HG02970 (cell line): ENCODE data around the gene KLHL22.
"Not testable (repeated sequence)": the region's sequence is repeated elsewhere in the genome, so short reads cannot be mapped to it uniquely, and the experiment has no call there.

ENCODE experiments used
- ATAC-seq: cut with Tn5 transposase; IDR thresholded peaks from one replicate; pipeline ENCODE4 v1.9.1; 2021; ENCODE audit warnings: mild to moderate bottlenecking, moderate library complexity, moderate number of reproducible peaks; ENCODE audit not compliant: unreplicated experiment, low FRiP score

Gene KLHL22

DNA sequence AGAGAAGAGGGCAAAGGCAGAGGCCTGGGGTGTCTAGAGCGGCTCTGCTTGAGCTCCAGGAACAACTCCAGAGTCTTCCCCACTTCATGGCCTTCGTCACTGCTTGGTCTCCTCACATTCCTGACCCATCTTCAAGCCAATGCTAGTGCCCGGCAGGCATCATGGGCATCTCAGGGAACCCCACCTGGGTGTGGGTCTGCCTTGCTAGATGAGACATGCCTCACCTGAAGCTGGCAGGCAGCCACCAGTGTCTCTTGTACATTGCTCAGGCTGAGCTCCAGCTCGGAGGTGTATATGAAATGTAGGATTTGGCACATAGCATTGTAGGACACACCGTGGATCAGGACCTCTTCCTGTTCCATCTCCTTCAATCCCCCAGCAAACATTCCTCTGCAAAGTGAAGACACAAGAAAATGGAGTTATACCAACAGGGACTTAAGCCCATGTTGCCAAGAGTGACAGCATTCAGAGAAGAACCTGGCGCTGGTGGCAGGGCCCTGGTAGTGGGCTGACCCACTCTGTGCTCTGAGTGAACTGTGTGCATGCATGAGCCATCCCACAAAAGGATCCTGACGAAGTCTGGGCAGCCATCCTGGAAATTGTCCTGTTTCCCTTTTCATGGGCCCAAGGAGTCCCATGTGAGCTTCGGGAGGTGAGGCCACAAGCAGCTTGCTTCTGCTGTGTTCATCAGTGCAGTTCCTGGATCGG lies 24.3 kb downstream of the KLHL22 start:
- ATAC-seq: no peak

- not testable (repeated sequence) for ATAC-seq
Measured at GRCh38 chr22:20470525-20470924, 25.1 kb downstream of the KLHL22 start.

DNA sequence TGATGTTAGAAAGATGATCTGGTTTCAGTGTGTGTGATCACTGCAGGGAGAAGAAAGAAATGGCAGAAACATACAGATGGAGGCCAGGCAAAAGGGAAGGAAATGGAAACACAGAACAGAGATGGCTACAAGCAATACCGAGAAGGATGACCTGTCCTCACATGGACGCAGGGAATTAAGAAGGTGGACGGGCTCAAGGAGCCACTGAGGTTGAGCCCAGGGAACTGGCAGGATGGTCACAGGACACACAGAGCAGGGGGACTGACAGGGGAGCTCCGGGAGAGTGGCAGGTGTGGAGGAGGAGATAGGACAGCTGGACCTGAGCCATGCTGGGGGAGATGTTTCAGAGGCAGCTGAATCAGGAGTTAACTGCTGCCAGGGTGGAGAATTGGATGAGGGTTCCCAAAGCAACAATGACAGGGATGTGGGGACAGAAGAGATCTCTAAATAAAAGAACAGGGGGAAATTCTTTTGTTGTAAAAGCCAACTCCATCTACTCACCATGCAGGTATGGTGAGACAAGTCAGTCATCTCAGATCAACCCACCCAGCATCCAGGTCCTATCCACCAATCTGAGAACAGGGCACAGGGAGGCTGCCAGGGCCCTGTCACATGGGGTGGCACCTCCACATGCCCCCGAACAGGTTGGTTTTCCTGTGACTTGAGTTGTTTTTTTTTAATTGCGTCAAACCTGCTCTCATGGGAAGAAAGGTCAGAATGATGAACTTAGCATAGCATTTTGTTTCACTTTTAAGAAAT lies 26.3 kb downstream of the KLHL22 start:
- ATAC-seq: no peak

DNA sequence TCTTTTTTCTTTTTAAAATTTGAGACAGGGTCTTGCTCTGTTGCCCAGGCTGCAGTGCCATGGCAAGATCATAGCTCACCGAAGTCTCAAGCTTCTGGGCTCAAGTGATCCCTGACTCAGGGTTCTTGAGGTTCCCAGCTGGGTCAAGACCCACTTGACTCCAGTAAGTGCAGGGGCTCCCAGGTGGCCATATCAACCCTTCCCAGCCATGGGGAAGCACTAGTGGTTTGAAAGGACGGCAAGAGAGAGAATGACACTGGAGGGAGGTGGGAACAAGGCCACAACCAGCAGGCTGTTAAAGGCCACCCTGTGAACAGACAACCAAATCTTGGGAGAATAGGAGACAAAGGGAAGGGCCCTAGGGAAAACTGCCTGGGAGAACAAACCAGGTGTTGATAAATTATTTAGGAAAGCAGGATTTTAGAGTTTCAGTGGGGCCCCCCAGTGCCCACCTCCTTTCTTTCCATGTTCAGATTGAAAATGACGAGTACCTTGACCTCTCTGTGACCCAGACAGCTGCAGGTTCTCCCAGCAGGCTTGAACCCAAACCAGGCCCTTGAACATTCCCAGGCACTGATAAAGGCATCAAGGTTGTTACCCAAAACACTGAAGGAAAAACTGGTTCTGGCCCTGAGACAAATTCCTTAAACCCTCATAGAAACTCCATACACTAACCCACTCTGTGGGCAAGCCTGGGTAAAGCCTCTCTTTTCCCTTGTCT lies 28.8 kb downstream of the KLHL22 start:
- ATAC-seq: no peak

DNA sequence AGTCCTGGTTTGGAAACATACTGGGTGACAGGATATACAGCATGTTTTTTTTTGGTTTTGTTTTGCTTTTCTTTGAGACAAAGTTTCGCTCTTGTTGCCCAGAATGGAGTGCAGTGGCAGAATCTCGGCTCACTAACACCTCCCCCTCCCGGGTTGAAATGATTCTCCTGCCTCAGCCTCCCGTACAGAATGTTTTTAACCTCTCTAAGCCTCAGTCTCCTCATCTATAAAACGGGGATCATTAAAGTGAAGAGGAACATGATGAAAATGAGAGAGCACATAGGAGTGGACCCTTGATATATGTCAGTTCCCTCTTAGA lies 29.9 kb downstream of the KLHL22 start:
- no peak for ATAC-seq

GRCh38 chr22:20464912-20465758 lies 30.5 kb downstream of the KLHL22 start:
- ATAC-seq: no peak

- no peak for ATAC-seq
Measured at GRCh38 chr22:20464096-20464614, 31.4 kb downstream of the KLHL22 start.

- no peak for ATAC-seq
Measured at GRCh38 chr22:20463324-20464095, 32.1 kb downstream of the KLHL22 start.

GRCh38 chr22:20459862-20460261 lies 35.7 kb downstream of the KLHL22 start:
- ATAC-seq: no peak

GRCh38 chr22:20459152-20459542 lies 36.4 kb downstream of the KLHL22 start:
- ATAC-seq: no peak

- no peak for ATAC-seq
Measured at GRCh38 chr22:20458530-20459151, 37.0 kb downstream of the KLHL22 start.

DNA sequence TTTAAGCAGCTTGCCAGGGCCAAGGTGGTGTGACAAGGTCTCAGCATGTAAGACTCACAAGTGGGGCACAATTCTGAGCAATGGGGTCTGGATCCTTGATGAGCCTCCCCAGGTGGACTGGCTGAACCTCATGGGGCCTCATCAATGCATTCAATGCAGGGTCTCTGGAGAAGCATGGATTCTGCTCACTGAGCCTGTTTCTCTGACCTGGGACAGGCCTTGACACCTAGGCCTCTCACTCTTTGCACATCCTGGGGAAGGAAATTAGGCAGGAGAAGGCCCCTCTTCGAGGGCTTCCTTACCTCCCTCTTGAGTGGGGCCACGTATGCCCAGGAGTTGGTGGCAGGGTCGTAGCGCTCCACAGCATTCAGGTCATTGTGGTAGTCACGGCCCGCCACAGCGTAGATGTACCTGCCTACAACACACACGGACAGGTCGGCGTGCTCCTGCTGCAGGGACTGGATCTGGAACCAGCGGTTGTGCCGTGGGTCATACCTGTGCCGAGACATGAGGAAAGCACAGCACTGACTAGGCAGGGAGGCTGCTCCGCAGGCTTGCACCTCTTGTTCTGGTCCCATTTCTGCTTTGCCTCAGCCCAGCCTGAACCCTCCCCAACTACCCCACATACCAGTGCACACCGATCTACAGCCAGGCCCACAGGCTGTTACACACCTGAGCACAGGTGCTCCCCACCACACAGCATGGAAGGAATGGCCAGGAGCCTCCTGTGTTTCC lies 37.9 kb downstream of the KLHL22 start:
- no peak for ATAC-seq

GRCh38 chr22:20456722-20457076 lies 38.9 kb downstream of the KLHL22 start:
- no peak for ATAC-seq

GRCh38 chr22:20456064-20456721 lies 39.4 kb downstream of the KLHL22 start:
- ATAC-seq: no peak

GRCh38 chr22:20455709-20456063 lies 39.9 kb downstream of the KLHL22 start:
- no peak for ATAC-seq

- ATAC-seq: no peak
Measured at GRCh38 chr22:20453222-20453621, 42.4 kb downstream of the KLHL22 start.

GRCh38 chr22:20451920-20452319 lies 43.7 kb downstream of the KLHL22 start:
- no peak for ATAC-seq

DNA sequence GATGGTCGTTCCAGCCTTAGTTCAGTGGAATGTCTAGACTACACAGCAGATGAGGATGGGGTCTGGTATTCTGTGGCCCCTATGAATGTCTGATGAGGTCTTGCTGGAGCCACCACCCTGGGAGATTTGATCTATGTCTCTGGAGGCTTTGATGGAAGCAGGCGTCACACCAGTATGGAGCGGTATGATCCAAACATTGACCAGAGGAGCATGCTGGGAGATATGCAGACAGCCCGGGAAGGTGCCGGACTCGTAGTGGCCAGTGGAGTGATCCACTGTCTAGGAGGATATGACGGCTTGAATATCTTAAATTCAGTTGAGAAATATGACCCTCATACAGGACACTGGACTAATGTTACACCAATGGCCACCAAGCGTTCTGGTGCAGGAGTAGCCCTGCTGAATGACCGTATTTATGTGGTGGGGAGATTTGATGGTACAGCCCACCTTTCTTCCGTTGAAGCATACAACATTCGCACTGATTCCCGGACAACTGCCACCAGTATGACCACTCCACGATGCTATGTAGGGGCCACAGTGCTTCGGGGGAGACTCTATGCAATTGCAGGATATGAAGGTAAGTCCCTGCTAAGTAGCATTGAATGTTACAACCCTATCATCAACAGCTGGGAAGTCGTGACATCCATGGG lies 44.3 kb downstream of the KLHL22 start:
- ATAC-seq: not testable (repeated sequence)
